Lung microvascular endothelial cell (primary cell): Measurements from ENCODE around the gene ALDH3A1. TPM values are rescaled to one million over a fixed set of nuclear protein-coding genes. Genes with fewer than 3 reads are reported as not detected.

Experiments used
- DNase-seq, 2 donors: peaks; one replicate each; pipeline versions ENCODE4 v3.0.0 to v3.0.0-alpha.2; 2010; ENCODE audit warnings: low read depth in 2 of 2
- total RNA-seq: library from RNA; depleted of rRNA; stranded (reverse); fragments of >200 nt; gene quantifications from 2 replicates; pipeline ENCODE4 v1.2.1, GENCODE V29; 2014

Gene ALDH3A1
- total RNA-seq, 1 donor from 2014 or later, result 0.20 TPM

GRCh38 chr17:19703828-19704613 is 44.1 kb downstream of the ALDH3A1 start:
- DNase-seq, result no peak

- no peak for DNase-seq
These were observed 44.8 kb downstream of the ALDH3A1 start for GRCh38 chr17:19703106-19703827.

GRCh38 chr17:19702217-19702641 is 45.9 kb downstream of the ALDH3A1 start:
- DNase-seq, result no peak

Other genes starting within 250 kb of the ALDH3A1 start
- gene SLC47A1, start 214.4 kb downstream of the ALDH3A1 start, total RNA-seq, result 0.22 and 0.40 TPM in 2 replicates
- gene ALDH3A2, start 99.5 kb downstream of the ALDH3A1 start, total RNA-seq, result 18.7 and 73.8 TPM in 2 replicates
- not detected in 2 replicates for gene SLC47A2, start 31.7 kb downstream of the ALDH3A1 start, total RNA-seq
- gene ULK2, start 119.6 kb upstream of the ALDH3A1 start, total RNA-seq, result 15.3 and 35.5 TPM in 2 replicates
- 9.6 and 15.5 TPM in 2 replicates for gene AKAP10, start 229.5 kb upstream of the ALDH3A1 start, total RNA-seq